Fibroblast of mammary gland (primary cell): Measurements from ENCODE around the gene TMEM62.
A peak's percentile ranks its signal among the peaks of the same experiment; 100 is the strongest.
"Not testable (repeated sequence)": the region's sequence is repeated elsewhere in the genome, so short reads cannot be mapped to it uniquely, and the experiment has no call there.

Source experiments
- DNase-seq: peaks from one replicate; pipeline ENCODE4 v3.0.0-alpha.2; 2010; ENCODE audit warnings: low read depth
- H3K4me3 ChIP-seq: 2 replicates; pipeline ENCODE4 v1.5.1; 2011; ENCODE audit warnings: low read depth, mild to moderate bottlenecking, low read length, moderate library complexity; ENCODE audit not compliant: control insufficient read depth
- CTCF ChIP-seq: conservative IDR thresholded peaks from 2 replicates; pipeline ENCODE4 v1.5.1; 2011; ENCODE audit warnings: low read depth, low read length, inconsistent platforms; ENCODE audit not compliant: control insufficient read depth, insufficient read depth

Gene TMEM62

GRCh38 chr15:43187544-43188155, 54.3 kb downstream of the TMEM62 start:
- DNase-seq: peak; percentile 70
- H3K4me3 ChIP-seq: no peak overlapping the region
- peak; percentile 76 for TF ChIP-seq CTCF

- no peak for DNase-seq
- no peak overlapping the region for H3K4me3 ChIP-seq
- no peak for TF ChIP-seq CTCF
These were observed 55.9 kb downstream of the TMEM62 start for GRCh38 chr15:43189296-43189695.

GRCh38 chr15:43190178-43190577, 56.8 kb downstream of the TMEM62 start:
- no peak for DNase-seq
- TF ChIP-seq CTCF: no peak
- H3K4me3 ChIP-seq: no peak overlapping the region

DNA sequence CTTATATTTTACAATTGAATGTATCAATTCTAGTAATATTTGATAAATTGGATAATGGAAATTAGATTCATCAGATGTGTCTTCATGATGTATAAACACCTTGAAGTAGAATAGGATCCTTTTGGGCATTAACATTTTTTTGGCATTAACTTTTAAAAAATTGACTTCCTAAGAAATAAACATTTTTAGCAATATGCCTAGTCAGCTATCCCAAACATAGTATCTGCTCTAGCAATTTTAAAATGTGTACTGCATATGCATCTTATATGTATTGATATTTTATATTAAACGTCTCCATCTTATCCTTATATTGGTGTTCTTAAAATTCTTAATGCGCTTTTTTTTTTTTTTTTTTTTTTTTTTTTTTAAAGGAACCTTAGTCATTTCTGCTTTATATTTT, 60.3 kb downstream of the TMEM62 start:
- H3K4me3 ChIP-seq: no peak overlapping the region
- TF ChIP-seq CTCF: no peak
- no peak for DNase-seq

GRCh38 chr15:43194795-43195194, 61.4 kb downstream of the TMEM62 start:
- no peak for DNase-seq
- H3K4me3 ChIP-seq: no peak overlapping the region
- TF ChIP-seq CTCF: no peak

- no peak for TF ChIP-seq CTCF
- DNase-seq: no peak
- H3K4me3 ChIP-seq: no peak overlapping the region
These were observed 63.6 kb downstream of the TMEM62 start for GRCh38 chr15:43196760-43197548.

DNA sequence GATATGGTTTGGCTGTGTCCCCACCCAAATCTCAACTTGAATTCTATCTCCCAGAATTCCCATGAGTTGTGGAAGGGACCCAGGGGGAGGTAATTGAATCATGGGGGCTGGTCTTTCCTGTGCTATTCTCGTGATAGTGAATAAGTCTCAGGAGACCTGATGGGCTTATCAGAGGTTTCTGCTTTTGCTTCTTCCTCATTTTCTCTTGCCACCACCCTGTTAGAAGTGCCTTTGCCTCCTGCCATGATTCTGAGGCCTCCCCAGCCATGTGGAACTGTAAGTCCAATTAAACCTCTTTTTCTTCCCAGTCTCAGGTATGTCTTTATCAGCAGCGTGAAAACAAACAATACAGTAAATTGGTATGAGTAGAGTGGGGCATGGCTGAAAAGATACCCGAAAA, 64.4 kb downstream of the TMEM62 start:
- H3K4me3 ChIP-seq, DNase-seq: not testable (repeated sequence)

DNA sequence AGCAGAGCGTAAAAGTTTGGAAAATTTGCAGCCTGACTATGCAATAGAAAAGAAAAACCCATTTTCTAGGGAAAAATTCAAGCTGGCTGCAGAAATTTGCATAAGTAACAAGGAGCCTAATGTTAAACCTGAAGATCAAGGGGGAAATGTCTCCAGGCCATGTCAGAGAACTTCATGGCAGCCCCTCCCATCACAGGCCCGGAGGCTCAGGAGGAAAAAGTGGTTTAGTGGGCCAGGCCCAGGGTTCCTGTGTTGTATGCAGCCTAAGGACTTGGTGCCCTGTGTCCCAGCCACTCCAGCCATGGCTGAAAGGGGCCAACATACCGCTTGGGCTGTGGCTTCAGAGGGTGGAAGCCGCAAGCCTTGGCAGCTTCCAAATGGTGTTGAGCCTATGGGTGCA, 65.2 kb downstream of the TMEM62 start:
- not testable (repeated sequence) for DNase-seq, H3K4me3 ChIP-seq
